ENCODE data around the gene TSPAN18. TPM values are rescaled to one million over a fixed set of nuclear protein-coding genes. Genes with fewer than 3 reads are reported as not detected.
A peak's percentile ranks its signal among the peaks of the same experiment; 100 is the strongest.

The TSPAN18 gene
- total RNA-seq, 1 experiment from 2014 or later, result 1.8 TPM

DNA sequence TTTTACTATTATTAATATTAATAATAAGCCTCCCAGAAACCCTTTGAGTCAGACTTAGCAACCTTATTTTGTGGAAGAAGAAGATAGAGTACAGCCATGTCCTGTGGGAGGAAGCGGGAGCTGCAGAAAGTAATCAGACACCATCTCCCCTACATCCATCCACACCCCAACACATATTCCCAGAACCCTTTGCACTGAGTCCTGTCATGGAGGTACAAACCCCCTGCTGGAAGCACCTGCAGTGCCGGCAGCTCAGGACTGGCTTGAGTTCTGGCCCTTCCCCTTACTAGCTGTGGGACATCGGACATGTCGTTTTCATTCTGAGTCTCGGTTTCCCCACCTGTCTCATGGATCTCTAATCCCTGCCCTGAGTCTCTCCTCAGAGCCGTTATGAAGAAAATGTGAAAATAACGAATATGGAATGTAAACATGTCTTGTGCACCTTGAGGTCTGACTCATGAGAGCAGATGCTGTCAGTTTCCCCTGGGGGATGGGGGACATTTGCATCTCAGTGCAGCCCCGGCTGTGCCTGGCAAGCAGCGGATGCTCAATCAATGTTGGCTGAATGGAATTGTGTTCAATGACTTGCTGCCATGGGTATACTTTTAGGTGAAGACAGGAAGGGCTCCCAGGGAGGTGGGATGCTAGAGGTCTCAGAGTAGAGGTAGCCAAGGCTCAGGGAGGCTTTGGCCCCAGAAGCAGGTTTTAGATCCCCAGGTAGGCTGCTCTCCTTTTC lies 178.5 kb downstream of the TSPAN18 start:
- H3K9me3 ChIP-seq (ENCODE audit: low read length), result no peaks in the 10 kb centered on the region
- H3K36me3 ChIP-seq (ENCODE audit: insufficient read depth, low read length), result no peaks in the 10 kb centered on the region
- H3K27ac ChIP-seq (ENCODE audit: low read length), result no peak overlapping the region
- peak overlapping the region; percentile 31; the same call in 1 of the 2 replicates for H3K4me3 ChIP-seq (ENCODE audit: low read length)
- no peak overlapping the region for H2AFZ ChIP-seq (ENCODE audit: low read length)
- H3K4me2 ChIP-seq (ENCODE audit: low read depth, low read length, poor library complexity, severe bottlenecking), result peak overlapping the region; percentile 49
- H3K79me2 ChIP-seq (ENCODE audit: low read length), result no peaks in the 10 kb centered on the region
- no peaks in the 10 kb centered on the region for H4K20me1 ChIP-seq (ENCODE audit: insufficient read depth, low read depth, low read length)
- H3K9ac ChIP-seq (ENCODE audit: low read length), result no peak overlapping the region
- H3K4me1 ChIP-seq (ENCODE audit: low read length), result peaks cover 16% of the 10 kb centered on the region
- H3K27me3 ChIP-seq (ENCODE audit: low read length), result no peaks in the 10 kb centered on the region
- peak; percentile 89 for DNase-seq
- H3K9me2 ChIP-seq (replicated peaks; ENCODE audit: insufficient read depth, low read length), result no peaks in the 10 kb centered on the region

GRCh38 chr11:44906649-44907048 lies 179.9 kb downstream of the TSPAN18 start:
- H3K9ac ChIP-seq (ENCODE audit: low read length), result no peak overlapping the region
- no peaks in the 10 kb centered on the region for H3K79me2 ChIP-seq (ENCODE audit: low read length)
- no peak overlapping the region for H3K27ac ChIP-seq (ENCODE audit: low read length)
- H3K36me3 ChIP-seq (ENCODE audit: insufficient read depth, low read length), result no peaks in the 10 kb centered on the region
- H3K4me3 ChIP-seq (ENCODE audit: low read length), result no peak overlapping the region
- no peak for DNase-seq
- H4K20me1 ChIP-seq (ENCODE audit: insufficient read depth, low read depth, low read length), result no peaks in the 10 kb centered on the region
- no peaks in the 10 kb centered on the region for H3K9me2 ChIP-seq (replicated peaks; ENCODE audit: insufficient read depth, low read length)
- peaks cover 24% of the 10 kb centered on the region for H3K4me1 ChIP-seq (ENCODE audit: low read length)
- H3K27me3 ChIP-seq (ENCODE audit: low read length), result no peaks in the 10 kb centered on the region
- no peak overlapping the region for H2AFZ ChIP-seq (ENCODE audit: low read length)
- H3K9me3 ChIP-seq (ENCODE audit: low read length), result no peaks in the 10 kb centered on the region
- H3K4me2 ChIP-seq (ENCODE audit: low read depth, low read length, poor library complexity, severe bottlenecking), result no peak overlapping the region

DNA sequence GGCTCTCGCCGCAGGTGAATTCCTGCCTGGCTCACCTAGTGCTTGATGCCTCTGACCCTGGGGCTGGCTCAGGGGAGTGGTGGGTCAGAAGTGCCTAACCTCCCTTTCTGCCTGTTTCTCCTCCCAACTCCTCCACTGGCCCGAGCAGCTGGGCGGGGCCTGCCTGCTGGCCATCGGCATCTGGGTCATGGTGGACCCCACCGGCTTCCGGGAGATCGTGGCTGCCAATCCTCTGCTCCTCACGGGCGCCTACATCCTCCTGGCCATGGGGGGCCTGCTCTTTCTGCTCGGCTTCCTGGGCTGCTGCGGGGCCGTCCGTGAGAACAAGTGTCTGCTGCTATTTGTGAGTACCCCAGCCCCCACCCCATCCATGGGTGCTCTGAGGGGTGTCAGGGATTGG lies 182.8 kb downstream of the TSPAN18 start:
- Histone ChIP-seq H3K79me2 (ENCODE audit: low read length) (no peaks in the 10 kb centered on the region), H2AFZ (ENCODE audit: low read length) (no peak overlapping the region), H3K4me3 (ENCODE audit: low read length) (no peak overlapping the region), H3K9me2 (replicated peaks; ENCODE audit: insufficient read depth, low read length) (no peaks in the 10 kb centered on the region), H3K9ac (ENCODE audit: low read length) (no peak overlapping the region), H3K27ac (ENCODE audit: low read length) (no peak overlapping the region), H3K36me3 (ENCODE audit: insufficient read depth, low read length) (no peaks in the 10 kb centered on the region), H3K27me3 (ENCODE audit: low read length) (no peaks in the 10 kb centered on the region), H3K9me3 (ENCODE audit: low read length) (no peaks in the 10 kb centered on the region), H3K4me1 (ENCODE audit: low read length) (peaks cover 25% of the 10 kb centered on the region), H4K20me1 (ENCODE audit: insufficient read depth, low read depth, low read length) (no peaks in the 10 kb centered on the region), H3K4me2 (ENCODE audit: low read depth, low read length, poor library complexity, severe bottlenecking) (no peak overlapping the region)
- no peak for DNase-seq

DNA sequence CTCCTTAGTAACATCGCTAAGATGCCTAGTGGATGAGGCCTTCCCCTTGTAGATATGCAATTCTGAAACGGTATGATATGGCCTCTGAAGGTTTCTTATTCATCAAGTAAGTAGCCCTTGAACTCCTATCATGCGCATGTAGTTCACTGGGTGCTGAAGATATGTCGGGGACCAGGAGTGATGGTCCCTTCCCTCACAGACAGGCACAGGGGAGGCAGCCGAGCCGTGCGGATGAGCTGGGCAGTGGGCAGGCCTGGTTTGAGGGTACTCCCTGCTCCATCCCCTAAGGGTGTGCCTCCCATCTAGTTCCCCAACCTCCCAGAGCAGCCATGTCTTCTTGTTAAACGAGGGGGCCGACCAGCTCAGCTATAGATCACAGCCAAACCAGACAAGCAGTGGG lies 183.8 kb downstream of the TSPAN18 start:
- Histone ChIP-seq H3K36me3 (ENCODE audit: insufficient read depth, low read length) (no peaks in the 10 kb centered on the region), H2AFZ (ENCODE audit: low read length) (no peak overlapping the region), H4K20me1 (ENCODE audit: insufficient read depth, low read depth, low read length) (no peaks in the 10 kb centered on the region), H3K9me3 (ENCODE audit: low read length) (no peaks in the 10 kb centered on the region), H3K4me1 (ENCODE audit: low read length) (peaks cover 25% of the 10 kb centered on the region), H3K27me3 (ENCODE audit: low read length) (no peaks in the 10 kb centered on the region), H3K4me2 (ENCODE audit: low read depth, low read length, poor library complexity, severe bottlenecking) (peak overlapping the region; percentile 25), H3K4me3 (ENCODE audit: low read length) (no peak overlapping the region), H3K79me2 (ENCODE audit: low read length) (no peaks in the 10 kb centered on the region), H3K9me2 (replicated peaks; ENCODE audit: insufficient read depth, low read length) (no peaks in the 10 kb centered on the region), H3K27ac (ENCODE audit: low read length) (no peak overlapping the region), H3K9ac (ENCODE audit: low read length) (no peak overlapping the region)
- no peak for DNase-seq

DNA sequence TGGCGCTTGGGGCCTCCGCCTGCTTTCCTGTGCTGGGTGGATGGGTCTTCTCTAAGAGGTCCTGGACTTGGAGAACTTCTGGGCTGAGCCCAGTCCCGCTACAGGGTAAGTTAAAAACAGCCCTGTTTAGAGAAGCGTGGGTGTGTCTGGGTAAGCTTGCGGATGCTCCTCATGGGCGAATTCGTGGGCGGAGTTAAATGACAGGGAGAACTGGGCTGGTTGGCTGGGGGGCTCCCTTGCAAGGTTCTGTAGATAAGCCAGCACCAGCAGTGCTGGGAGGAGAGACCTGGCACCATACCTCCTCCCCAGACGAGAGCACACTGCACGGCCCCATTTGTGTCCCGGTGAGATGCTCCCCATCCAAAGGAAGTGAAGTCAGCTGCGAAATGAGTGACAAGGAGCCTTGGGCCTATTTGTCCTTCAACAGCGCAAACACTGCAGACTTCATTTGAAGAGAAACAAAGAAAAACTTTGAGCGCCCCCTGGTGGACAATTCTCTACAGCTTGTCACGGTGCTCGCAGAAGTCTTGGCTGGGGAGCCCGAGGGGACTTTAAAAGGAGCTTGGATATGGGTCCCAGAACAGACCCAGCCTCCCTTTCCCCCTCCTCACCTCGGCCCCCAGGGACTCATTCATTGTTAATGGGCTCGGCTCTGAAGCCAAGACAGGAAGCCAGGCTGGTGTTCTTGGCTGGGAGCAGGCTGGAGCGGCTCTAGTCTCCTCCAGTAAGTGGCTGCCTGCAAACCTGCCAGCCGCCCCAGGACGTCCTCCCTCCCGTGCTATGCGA lies 184.5 kb downstream of the TSPAN18 start:
- H3K4me1 ChIP-seq (ENCODE audit: low read length), result peaks cover 25% of the 10 kb centered on the region
- H4K20me1 ChIP-seq (ENCODE audit: insufficient read depth, low read depth, low read length), result no peaks in the 10 kb centered on the region
- no peak overlapping the region; the same call in 1 of the 2 replicates for H3K9ac ChIP-seq (ENCODE audit: low read length)
- H2AFZ ChIP-seq (ENCODE audit: low read length), result peak overlapping the region; percentile 49; the same call in 1 of the 2 replicates
- H3K9me3 ChIP-seq (ENCODE audit: low read length), result no peaks in the 10 kb centered on the region
- no peaks in the 10 kb centered on the region for H3K27me3 ChIP-seq (ENCODE audit: low read length)
- peak; percentile 95 for DNase-seq
- H3K36me3 ChIP-seq (ENCODE audit: insufficient read depth, low read length), result no peaks in the 10 kb centered on the region
- no peak overlapping the region for H3K4me3 ChIP-seq (ENCODE audit: low read length)
- H3K4me2 ChIP-seq (ENCODE audit: low read depth, low read length, poor library complexity, severe bottlenecking), result peak overlapping the region; percentile 25
- no peaks in the 10 kb centered on the region for H3K79me2 ChIP-seq (ENCODE audit: low read length)
- no peak overlapping the region for H3K27ac ChIP-seq (ENCODE audit: low read length)
- no peaks in the 10 kb centered on the region for H3K9me2 ChIP-seq (replicated peaks; ENCODE audit: insufficient read depth, low read length)

DNA sequence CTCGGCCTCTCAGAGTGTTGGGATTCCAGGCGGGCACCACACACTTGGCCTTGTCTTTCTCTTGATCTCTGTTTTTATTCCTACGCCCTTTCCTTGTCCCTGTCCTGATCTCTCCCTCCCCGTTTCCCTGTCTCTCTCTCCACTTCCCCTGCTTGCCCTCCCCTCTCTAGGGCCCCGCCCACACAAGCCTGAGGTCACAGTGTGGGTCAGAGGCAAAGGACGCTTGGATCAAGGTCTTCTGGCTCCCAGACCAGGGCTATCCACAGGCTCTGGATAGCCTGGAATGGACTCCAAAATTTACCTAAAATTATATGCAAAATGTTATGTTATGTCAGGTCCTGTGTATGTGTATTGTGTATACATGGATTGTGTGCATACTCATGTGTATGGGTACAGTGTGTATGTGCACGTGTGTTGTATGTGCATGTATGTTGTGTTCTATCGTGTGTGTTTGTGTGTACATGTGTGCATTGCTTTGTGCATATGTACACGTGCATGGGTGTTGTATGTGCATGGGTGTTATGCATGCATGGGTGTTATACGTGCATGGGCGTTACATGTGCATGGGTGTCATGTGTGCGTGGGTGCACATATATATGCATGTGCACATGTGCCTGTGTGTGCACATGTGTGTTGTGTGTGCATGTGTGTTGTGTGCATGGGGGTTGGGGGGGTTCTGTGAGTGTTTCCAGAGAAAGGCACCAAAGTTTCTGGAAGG lies 185.7 kb downstream of the TSPAN18 start:
- no peaks in the 10 kb centered on the region for H3K79me2 ChIP-seq (ENCODE audit: low read length)
- no peaks in the 10 kb centered on the region for H4K20me1 ChIP-seq (ENCODE audit: insufficient read depth, low read depth, low read length)
- no peak overlapping the region for H2AFZ ChIP-seq (ENCODE audit: low read length)
- H3K36me3 ChIP-seq (ENCODE audit: insufficient read depth, low read length), result no peaks in the 10 kb centered on the region
- no peaks in the 10 kb centered on the region for H3K9me3 ChIP-seq (ENCODE audit: low read length)
- H3K27ac ChIP-seq (ENCODE audit: low read length), result no peak overlapping the region
- H3K4me2 ChIP-seq (ENCODE audit: low read depth, low read length, poor library complexity, severe bottlenecking), result no peak overlapping the region
- H3K9me2 ChIP-seq (replicated peaks; ENCODE audit: insufficient read depth, low read length), result no peaks in the 10 kb centered on the region
- peaks cover 26% of the 10 kb centered on the region for H3K4me1 ChIP-seq (ENCODE audit: low read length)
- no peak overlapping the region for H3K9ac ChIP-seq (ENCODE audit: low read length)
- H3K4me3 ChIP-seq (ENCODE audit: low read length), result no peak overlapping the region
- no peaks in the 10 kb centered on the region for H3K27me3 ChIP-seq (ENCODE audit: low read length)
- no peak for DNase-seq

- Histone ChIP-seq H3K9me3 (ENCODE audit: low read length) (no peaks in the 10 kb centered on the region), H3K27ac (ENCODE audit: low read length) (no peak overlapping the region), H3K36me3 (ENCODE audit: insufficient read depth, low read length) (no peaks in the 10 kb centered on the region), H3K4me2 (ENCODE audit: low read depth, low read length, poor library complexity, severe bottlenecking) (no peak overlapping the region), H4K20me1 (ENCODE audit: insufficient read depth, low read depth, low read length) (no peaks in the 10 kb centered on the region), H2AFZ (ENCODE audit: low read length) (no peak overlapping the region), H3K27me3 (ENCODE audit: low read length) (no peaks in the 10 kb centered on the region), H3K79me2 (ENCODE audit: low read length) (no peaks in the 10 kb centered on the region), H3K4me3 (ENCODE audit: low read length) (no peak overlapping the region), H3K9ac (ENCODE audit: low read length) (no peak overlapping the region), H3K4me1 (ENCODE audit: low read length) (peaks cover 26% of the 10 kb centered on the region), H3K9me2 (replicated peaks; ENCODE audit: insufficient read depth, low read length) (no peaks in the 10 kb centered on the region)
- no peak for DNase-seq
Observed at GRCh38 chr11:44913502-44913901, 186.7 kb downstream of the TSPAN18 start.

GRCh38 chr11:44914105-44914504 lies 187.3 kb downstream of the TSPAN18 start:
- Histone ChIP-seq H3K79me2 (ENCODE audit: low read length) (no peaks in the 10 kb centered on the region), H2AFZ (ENCODE audit: low read length) (no peak overlapping the region), H3K27ac (ENCODE audit: low read length) (no peak overlapping the region), H3K36me3 (ENCODE audit: insufficient read depth, low read length) (no peaks in the 10 kb centered on the region), H4K20me1 (ENCODE audit: insufficient read depth, low read depth, low read length) (no peaks in the 10 kb centered on the region), H3K9me2 (replicated peaks; ENCODE audit: insufficient read depth, low read length) (no peaks in the 10 kb centered on the region), H3K4me1 (ENCODE audit: low read length) (peaks cover 26% of the 10 kb centered on the region), H3K27me3 (ENCODE audit: low read length) (no peaks in the 10 kb centered on the region), H3K4me3 (ENCODE audit: low read length) (no peak overlapping the region), H3K9ac (ENCODE audit: low read length) (no peak overlapping the region), H3K9me3 (ENCODE audit: low read length) (no peaks in the 10 kb centered on the region), H3K4me2 (ENCODE audit: low read depth, low read length, poor library complexity, severe bottlenecking) (no peak overlapping the region)
- no peak for DNase-seq

Data from Karpas-422 (cell line).